B cell (primary cell): ENCODE results near the gene PIP4K2C. TPM values are rescaled to one million over a fixed set of nuclear protein-coding genes. Genes with fewer than 3 reads are reported as not detected.
A peak's percentile ranks its signal among the peaks of the same experiment; 100 is the strongest.

Experiments used
- ATAC-seq: fragments of 200-7000 bp; cut with Tn5 transposase; one replicate; pipeline ENCODE4 v1.10.0; 2021; ENCODE audit warnings: low read depth, mild to moderate bottlenecking, moderate number of reproducible peaks, moderate library complexity
- CTCF ChIA-PET: fragments of 350-600 bp; sonication (Branson Sonifier 250); formaldehyde crosslinking; loops from one replicate; lab custom pipeline; 2021; ENCODE audit warnings: antibody characterized with exemption, inconsistent platforms; lab: Charles Lee
- POLR2A ChIA-PET: fragments of 350-600 bp; sonication (Branson Sonifier 250); formaldehyde crosslinking; loops from one replicate; lab custom pipeline; 2021; ENCODE audit warnings: antibody characterized with exemption; lab: Charles Lee
- DNase-seq: peaks from one replicate; pipeline ENCODE4 v3.0.0; 2013
- H2AFZ ChIP-seq: 2 replicates; pipeline ENCODE4 v1.6.1; 2012; ENCODE audit warnings: mild to moderate bottlenecking, low read depth, low read length; ENCODE audit not compliant: insufficient read depth, poor library complexity, severe bottlenecking
- H3K27ac ChIP-seq, 2 donors: 1 replicate in 1 of 2; 2 replicates in 1 of 2; pipeline ENCODE4 v1.5.1; 2012 to 2013; ENCODE audit warnings: low read length in 2 of 2, mild to moderate bottlenecking in 2 of 2, moderate library complexity in 1 of 2
- H3K27me3 ChIP-seq, 4 experiments: fragments of 200-600 bp in 1 of 4; sonication (generic) in 1 of 4; replicated peaks in 1 of 4; 1 replicate in 2 of 4; 2 replicates in 2 of 4; pipeline versions ENCODE4 v1.6.1 to v1.7.0; 2013 to 2016; ENCODE audit warnings: low read length in 3 of 4, mild to moderate bottlenecking in 2 of 4, mixed read lengths in 1 of 4, moderate library complexity in 1 of 4; ENCODE audit not compliant: insufficient read depth in 4 of 4, control insufficient read depth in 3 of 4; ENCODE audit errors: control extremely low read depth in 1 of 4
- H3K36me3 ChIP-seq, 2 experiments: replicated peaks in 1 of 2; 1 replicate in 1 of 2; 2 replicates in 1 of 2; pipeline versions ENCODE4 v1.6.1 to v1.7.1; 2013; ENCODE audit warnings: low read length in 1 of 2; ENCODE audit not compliant: insufficient read depth in 2 of 2, control insufficient read depth in 1 of 2; ENCODE audit errors: control extremely low read depth in 1 of 2, extremely low read depth in 1 of 2
- H3K4me1 ChIP-seq, 2 donors: fragments of 200-600 bp in 1 of 2; sonication (generic) in 1 of 2; 1 replicate in 1 of 2; 2 replicates in 1 of 2; pipeline versions ENCODE4 v1.5.1 to v1.6.1; 2013 to 2017; ENCODE audit warnings: low read length in 2 of 2; ENCODE audit not compliant: control insufficient read depth in 2 of 2, insufficient read depth in 2 of 2
- H3K4me2 ChIP-seq: replicated peaks from 2 replicates; pipeline ENCODE3; 2012; ENCODE audit warnings: mild to moderate bottlenecking, low read depth, low read length; ENCODE audit not compliant: poor library complexity, severe bottlenecking
- H3K4me3 ChIP-seq, 5 experiments: fragments of 200-600 bp in 1 of 5; sonication (generic) in 1 of 5; 1 replicate in 3 of 5; 2 replicates in 2 of 5; pipeline versions ENCODE4 v1.5.1 to v1.7.0; 2011 to 2016; ENCODE audit warnings: low read length in 4 of 5, mild to moderate bottlenecking in 4 of 5, low read depth in 2 of 5, control low read depth in 1 of 5, moderate library complexity in 1 of 5; ENCODE audit not compliant: insufficient read depth in 1 of 5; ENCODE audit errors: control extremely low read depth in 1 of 5, extremely low read depth in 1 of 5
- H3K79me2 ChIP-seq: fragments of 200-600 bp; sonication (generic); one replicate; pipeline ENCODE4 v1.6.0; 2016; ENCODE audit warnings: low read length; ENCODE audit not compliant: control insufficient read depth, insufficient read depth
- H3K9ac ChIP-seq: fragments of 200-600 bp; sonication (generic); 2 replicates; pipeline ENCODE4 v1.6.1; 2017; ENCODE audit warnings: mild to moderate bottlenecking, low read length, moderate library complexity
- H3K9me3 ChIP-seq, 3 donors: one replicate each; pipeline versions ENCODE4 v1.6.1 to v1.7.1; 2013; ENCODE audit warnings: low read length in 2 of 3; ENCODE audit not compliant: control insufficient read depth in 2 of 3, insufficient read depth in 1 of 3; ENCODE audit errors: control extremely low read depth in 1 of 3
- H4K20me1 ChIP-seq: 2 replicates; pipeline ENCODE4 v1.6.0; 2012; ENCODE audit warnings: mild to moderate bottlenecking, low read length; ENCODE audit not compliant: insufficient read depth, control insufficient read depth, poor library complexity, severe bottlenecking
- H3K27ac Mint-ChIP-seq: one replicate; pipeline ENCODE4 v1.8.0; 2021; ENCODE audit warnings: mixed read lengths
- H3K27me3 Mint-ChIP-seq: one replicate; pipeline ENCODE4 v1.8.0; 2021; ENCODE audit warnings: mixed read lengths
- H3K4me1 Mint-ChIP-seq: one replicate; pipeline ENCODE4 v1.8.0; 2021; ENCODE audit warnings: mixed read lengths
- H3K4me3 Mint-ChIP-seq: one replicate; pipeline ENCODE4 v1.8.0; 2021; ENCODE audit warnings: mixed read lengths
- H3K9me3 Mint-ChIP-seq: one replicate; pipeline ENCODE4 v1.8.0; 2022; ENCODE audit warnings: mixed read lengths; ENCODE audit not compliant: insufficient read depth
- CTCF ChIP-seq: fragments of 200-600 bp; IDR thresholded peaks from one replicate; pipeline ENCODE4 v1.8.0; 2022; ENCODE audit warnings: antibody characterized with exemption, mild to moderate bottlenecking
- EZH2 ChIP-seq: IDR thresholded peaks from 2 replicates; pipeline ENCODE4 v1.6.1; 2012; ENCODE audit warnings: borderline replicate concordance, low read depth, mild to moderate bottlenecking, moderate library complexity, low read length; ENCODE audit not compliant: insufficient read depth, poor library complexity, severe bottlenecking
- WGBS: methylation state at CpG from one replicate; pipeline ENCODE4 v1.1.5; 2013; ENCODE audit warnings: missing lambda C conversion rate; ENCODE audit not compliant: insufficient coverage; 5-methylcytosine and 5-hydroxymethylcytosine counted together
- intact Hi-C: fragments of 100-400 bp; cut with micrococcal nuclease; formaldehyde crosslinking; loops from one replicate; pipeline ENCODE4 v1.10.0; 2022
- polyA plus RNA-seq: library from polyadenylated mRNA; depleted of rRNA; stranded (reverse); fragments of >200 nt; gene quantifications from 2 replicates; pipeline ENCODE4 v1.2.3, GENCODE V29; 2012
- total RNA-seq, 2 donors: library from RNA; stranded (reverse); fragments of 120-200 nt in 1 of 2; gene quantifications; 1 replicate in 1 of 2; 2 replicates in 1 of 2; pipeline versions ENCODE4 v1.2.3 to v1.2.4, GENCODE V29; 2013 to 2022

Gene PIP4K2C
- total and polyA plus RNA-seq, 2 donors (not counting 1 experiment from before 2014, with no cell fraction given): 20.1 to 21.3 TPM

GRCh38 chr12:57618966-57619433, 28.0 kb downstream of the PIP4K2C start:
- no peak overlapping the region for H3K27ac Mint-ChIP-seq
- DNase-seq (no peak), ATAC-seq (no peak)
- TF ChIP-seq CTCF: no peak
- no peak for TF ChIP-seq EZH2
- H3K9me3 ChIP-seq: peaks cover 0 to 18% (median 0%) of the 10 kb centered on the region in 3 donors
- WGBS: 35% methylated on average over 9 of the region's 16 CpGs
- H3K79me2 ChIP-seq: no peaks in the 10 kb centered on the region
- H3K4me1 Mint-ChIP-seq: peaks cover 58% of the 10 kb centered on the region
- H4K20me1 ChIP-seq: peaks cover 7% of the 10 kb centered on the region
- no peaks in the 10 kb centered on the region for H3K9me3 Mint-ChIP-seq
- no peak overlapping the region for H3K9ac ChIP-seq
- no peaks in the 10 kb centered on the region for H3K36me3 ChIP-seq
- POLR2A ChIA-PET: interaction anchor here (1.0 kb wide), 1 partner anchor 36 kb away, joined by 3 read pairs; no protein-coding TSS in a partner anchor
- peaks cover 0 to 80% (median 48%) of the 10 kb centered on the region in 4 experiments for H3K27me3 ChIP-seq
- peak overlapping the region; percentile 92 for H3K4me2 ChIP-seq
- H3K27me3 Mint-ChIP-seq: peaks cover 77% of the 10 kb centered on the region
- H2AFZ ChIP-seq: no peak overlapping the region
- intact Hi-C loops: no loop called here
- CTCF ChIA-PET: interaction anchor here (1.0 to 5.1 kb wide), 4 partner anchors 12 to 36 kb away, joined by 3 to 122 read pairs (median 11); no protein-coding TSS in a partner anchor
- H3K4me1 ChIP-seq: peaks cover 47 to 61% of the 10 kb centered on the region in 2 donors
- H3K4me3 ChIP-seq: no peak overlapping the region
- peak overlapping the region; percentile 53 for H3K4me3 Mint-ChIP-seq
- H3K27ac ChIP-seq: no peak overlapping the region
